Effector CD8-positive, alpha-beta T cell (primary cell): ENCODE results near the gene MBD6.
"Not testable (repeated sequence)": the region's sequence is repeated elsewhere in the genome, so short reads cannot be mapped to it uniquely, and the experiment has no call there.

Experiments
- DNase-seq: peaks from one replicate; lab custom pipeline; 2025; lab: John Stamatoyannopoulos, UW

MBD6 gene

DNA sequence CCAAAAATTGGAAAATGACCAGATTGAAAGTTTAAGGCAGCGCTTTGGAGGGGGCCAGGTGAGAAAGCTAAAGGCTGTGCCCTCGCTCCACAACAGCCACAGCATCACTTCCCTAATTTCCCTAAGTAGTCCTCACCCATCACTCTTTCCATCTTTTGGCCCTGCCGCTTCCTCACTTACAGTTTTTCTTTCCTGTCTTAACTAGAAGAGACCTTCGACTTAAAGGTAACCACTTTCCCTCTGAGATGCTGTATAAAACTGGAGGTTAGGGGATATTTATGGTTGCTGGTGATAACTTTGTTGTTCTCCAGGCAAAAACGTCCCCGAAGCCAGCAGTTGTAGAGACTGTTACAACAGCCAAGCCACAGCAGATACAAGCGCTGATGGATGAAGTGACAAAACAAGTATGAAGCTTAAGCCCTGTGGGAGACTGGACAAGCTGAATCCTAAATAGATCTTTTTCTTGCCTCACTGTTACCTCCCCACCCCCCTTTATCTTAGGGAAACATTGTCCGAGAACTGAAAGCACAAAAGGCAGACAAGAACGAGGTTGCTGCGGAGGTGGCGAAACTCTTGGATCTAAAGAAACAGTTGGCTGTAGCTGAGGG lies 6.6 kb upstream of the MBD6 start:
- DNase-seq = no peak

DNA sequence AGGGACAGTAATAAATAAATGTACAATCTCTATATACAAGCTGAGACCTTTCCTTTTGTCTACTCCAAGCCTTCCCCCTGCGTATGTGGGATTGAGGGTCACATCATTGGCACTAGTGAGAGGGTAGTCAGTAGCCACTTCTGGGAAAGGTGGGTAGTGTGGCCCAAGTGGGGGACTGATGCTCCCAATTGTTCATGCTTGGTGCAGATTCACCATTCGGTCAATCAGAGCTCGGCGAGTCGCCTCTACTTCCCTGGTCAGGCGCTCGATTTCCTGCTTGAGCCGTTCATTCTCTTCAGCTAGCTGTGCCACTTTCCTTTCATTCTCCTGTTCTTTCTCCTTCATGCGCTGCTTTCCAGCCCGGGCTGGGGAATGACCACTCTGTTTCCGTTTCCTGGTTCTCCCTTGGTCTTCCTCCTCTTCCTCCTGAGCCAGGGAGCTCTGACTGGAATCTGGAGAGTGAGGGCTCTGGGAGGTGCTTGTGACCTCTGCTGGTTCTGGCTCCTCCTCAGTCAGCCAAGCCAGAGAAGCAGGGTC lies 5.9 kb upstream of the MBD6 start:
- no peak for DNase-seq

DNA sequence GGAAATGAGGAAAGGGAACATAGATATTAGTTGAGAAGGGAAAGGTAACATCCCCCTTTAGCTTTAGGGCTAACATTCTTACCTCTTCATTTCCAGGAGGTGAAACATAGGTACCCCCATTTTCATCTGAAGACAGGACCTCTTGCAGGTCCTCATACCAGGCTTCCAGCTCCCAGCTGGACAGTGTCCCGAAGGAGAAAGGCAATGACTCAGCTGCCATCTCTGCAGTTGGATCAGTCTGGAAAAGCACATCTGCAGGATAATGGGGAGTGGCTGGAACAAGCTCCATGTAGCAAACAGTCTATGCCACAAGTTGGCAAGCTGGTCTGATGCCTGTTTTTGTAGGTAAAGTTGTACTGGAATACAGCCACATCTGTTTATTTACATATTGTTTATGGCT lies 5.4 kb upstream of the MBD6 start:
- no peak for DNase-seq

DNA sequence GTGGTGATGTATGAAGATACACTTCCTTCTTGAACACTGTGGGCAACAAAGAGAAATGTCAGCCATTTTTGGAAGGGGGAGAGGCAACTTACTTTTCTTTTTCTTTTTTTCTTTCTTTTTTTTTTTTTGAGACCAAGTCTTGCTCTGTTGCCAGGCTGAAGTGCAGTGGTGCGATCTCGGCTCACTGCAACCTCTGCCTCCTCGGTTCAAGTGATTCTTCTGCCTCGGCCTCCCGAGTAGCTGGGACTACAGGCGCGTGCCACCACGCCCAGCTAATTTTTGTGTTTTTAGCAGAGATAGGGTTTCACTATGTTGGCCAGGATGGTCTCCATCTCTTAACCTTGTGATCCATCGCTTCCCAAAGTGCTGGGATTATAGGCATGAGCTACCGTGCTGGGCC lies 4.9 kb upstream of the MBD6 start:
- not testable (repeated sequence) for DNase-seq

DNA sequence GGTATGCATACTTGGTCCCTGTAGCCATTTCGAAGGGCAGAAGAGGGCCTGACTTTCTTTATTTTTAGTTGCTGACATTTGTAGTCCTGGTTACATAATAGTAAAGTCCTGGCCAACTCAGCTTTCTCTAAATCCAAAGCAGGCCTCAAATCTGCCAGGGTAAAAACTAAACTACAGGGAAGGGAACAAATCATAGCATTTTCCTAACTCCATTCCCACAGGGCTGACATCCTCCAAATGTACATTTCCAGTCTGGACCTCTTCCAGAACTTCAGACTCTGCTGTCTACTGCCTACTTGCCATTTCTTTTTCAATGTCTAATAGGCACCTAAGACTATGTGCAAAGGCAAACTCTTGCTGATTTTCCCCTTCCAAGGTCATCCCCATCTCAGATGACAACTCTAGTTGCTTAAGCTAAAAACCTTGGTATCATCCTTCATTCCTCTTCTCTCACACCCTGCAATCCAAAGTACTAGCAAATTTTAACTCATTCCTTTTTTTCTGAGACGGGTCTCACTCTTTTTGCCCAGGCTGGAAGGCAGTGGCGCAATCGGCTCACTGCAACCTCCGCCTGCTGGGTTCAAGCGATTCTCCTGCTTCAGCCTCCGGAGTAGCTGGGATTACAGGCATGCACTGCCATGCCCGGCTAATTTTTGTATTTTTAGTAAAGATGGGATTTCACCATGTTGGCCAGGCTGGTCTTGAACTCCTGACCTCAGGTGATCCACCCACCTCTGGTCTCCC lies 4.3 kb upstream of the MBD6 start:
- DNase-seq = no peak

DNA sequence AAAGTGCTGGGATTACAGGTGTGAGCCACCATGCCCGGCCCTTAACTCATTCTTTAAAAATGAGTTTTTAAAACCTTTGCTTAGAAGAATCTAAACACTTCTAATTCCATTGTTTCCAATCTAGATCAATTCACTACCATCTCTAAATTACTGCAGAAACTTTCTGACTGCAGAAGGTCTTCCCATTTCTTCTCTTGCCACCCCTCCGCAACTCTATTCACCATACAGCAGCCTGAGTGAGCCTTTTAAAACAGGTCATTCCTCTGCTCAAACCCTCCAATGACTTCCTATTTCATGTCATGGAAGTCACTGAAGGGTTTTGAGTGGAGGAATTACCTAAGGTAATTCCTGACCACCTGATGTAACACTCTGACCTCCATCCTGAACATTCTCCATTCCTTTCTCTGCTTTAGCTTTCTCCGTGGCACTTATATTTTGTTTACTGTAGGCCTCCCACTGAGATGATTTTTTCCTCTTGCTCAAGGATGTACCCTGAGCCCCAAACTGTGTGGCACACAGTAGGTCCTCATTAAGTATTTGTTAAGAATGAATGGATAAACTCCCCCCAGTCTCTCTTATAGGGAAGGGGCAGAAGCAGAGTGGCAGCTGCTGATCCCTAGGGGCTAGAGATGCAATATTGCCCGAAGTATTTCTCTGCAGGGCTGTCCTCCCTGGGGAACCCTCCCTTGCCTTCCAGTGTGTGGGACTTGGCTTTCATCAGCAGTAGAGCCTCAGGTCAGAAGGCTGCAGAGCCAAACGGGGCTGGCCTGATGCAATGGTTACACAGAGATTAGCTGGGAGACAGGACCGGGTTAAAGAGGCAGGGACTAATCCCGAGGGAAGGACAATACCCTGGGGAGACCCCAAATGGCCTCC lies 3.5 kb upstream of the MBD6 start:
- no peak for DNase-seq

DNA sequence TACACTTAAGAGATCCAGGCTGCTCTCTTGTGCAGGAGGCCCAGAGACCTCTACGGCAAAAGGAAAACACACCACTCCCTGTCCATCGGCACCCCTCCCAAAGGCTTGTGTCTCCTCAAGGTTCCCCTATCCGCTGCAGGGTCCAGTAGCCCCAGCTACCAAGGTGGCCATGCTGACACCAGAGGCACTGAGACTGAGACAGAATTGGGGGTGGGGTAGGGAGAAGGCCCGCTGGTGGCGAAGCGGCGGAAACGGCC lies 2.9 kb upstream of the MBD6 start:
- DNase-seq = peak; percentile 15

DNA sequence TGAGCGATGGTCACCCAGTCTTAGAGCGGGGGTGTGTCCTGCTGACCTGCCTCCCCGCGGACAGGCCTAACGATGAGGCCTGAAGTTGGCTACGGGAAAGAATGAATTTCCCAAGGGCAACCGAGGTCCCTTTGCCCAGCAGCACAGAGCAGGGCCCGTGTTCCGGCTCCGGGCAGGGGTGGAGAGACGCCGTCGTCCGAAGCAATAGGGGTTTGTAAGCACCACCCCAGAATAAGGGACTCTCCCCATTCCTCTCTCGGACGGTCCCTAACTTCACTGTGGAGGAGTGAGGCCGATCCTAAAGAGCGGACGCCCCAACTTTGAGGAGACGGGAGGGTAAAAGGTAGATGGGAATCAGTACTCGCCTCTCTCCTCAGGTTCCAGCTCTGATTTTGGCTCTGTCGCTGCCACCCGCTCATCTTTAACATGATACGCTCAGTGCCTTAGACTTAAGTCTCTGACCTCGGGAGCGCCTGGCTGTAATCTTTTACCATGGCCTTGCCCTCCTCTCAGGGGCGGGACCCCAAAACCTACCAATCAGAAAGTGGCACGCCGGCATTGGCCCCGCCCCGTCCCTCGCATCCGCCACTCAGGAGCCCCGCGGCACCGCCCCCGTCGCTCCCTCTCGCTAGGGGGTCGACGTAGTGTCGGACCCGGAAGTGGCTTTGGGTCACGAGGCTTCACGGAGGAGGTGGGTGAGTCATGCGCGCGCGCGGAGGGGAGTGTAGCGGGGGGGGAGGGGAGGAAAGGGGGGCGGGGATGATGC lies 2.4 kb upstream of the MBD6 start, which contains the start of gene DDIT3:
DDIT3 (minus strand) TSS at position 462 of the 766 bp plus-strand sequence. CDS start 3,108 bp downstream, outside the sequence.
- peak; percentile 99 for DNase-seq

DNA sequence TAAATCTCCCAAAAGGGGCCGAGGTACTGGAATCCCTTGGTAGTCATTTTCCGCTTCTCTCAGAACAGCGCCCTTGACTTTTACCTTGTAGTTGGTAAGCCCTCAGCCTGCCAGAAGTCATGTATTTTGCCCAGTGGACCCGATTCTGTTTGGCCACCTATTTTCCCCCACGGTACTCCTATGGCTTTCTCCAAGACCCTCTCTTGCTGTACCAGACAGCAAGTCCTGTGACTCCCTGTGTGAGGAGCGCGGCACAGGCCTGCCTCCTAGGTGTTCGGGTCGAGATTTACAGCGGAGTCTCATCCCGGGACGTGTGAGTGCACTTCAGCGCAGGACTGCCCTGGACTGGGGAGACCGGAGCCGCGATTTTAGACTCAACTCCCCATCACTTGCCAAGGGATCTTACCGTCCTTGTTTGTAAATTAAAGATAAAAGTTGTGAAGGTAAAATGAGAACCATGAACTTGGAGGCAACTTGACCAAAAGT lies 1.1 kb upstream of the MBD6 start:
- no peak for DNase-seq

DNA sequence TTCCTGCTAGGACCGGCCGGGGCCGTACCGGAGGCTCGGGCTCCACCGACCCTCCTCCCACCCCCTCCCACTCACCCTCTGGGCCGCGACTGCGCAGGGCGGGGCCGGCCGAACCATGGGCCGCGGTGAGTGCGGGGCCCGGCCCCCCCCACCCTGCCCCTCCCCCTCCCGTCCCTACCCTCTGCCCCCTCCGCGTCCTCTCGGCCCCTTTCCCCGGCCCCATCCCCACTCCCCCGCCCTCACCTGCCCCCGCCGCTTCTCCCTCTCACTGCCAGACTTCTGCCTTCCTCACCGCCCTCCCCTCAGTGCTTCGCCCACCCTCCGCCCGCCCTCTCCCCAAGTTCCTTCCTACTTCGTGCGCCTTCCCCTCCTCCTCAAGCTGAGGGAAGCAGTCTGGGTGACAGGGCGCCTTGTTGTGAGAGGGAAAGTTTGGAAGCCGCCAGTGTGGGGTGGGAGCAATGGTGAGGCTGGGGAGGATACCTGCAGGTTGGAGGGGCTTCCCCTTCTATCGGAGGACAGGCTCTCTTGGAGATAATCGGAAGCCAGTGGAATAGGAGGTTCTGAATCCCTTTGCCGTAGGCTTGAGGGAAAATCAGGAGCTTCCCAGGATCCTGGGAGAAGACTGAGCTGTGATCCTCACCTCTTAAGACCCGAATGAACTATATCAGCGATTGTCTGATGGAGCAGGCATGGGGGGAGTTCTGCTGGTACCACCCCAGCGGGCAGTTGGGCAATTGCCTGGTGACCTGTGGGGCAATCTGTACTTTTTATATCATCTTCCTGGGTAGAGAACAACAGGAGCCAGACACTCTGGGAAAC lies 472 bp downstream of the MBD6 start:
- DNase-seq = peak; percentile 55

DNA sequence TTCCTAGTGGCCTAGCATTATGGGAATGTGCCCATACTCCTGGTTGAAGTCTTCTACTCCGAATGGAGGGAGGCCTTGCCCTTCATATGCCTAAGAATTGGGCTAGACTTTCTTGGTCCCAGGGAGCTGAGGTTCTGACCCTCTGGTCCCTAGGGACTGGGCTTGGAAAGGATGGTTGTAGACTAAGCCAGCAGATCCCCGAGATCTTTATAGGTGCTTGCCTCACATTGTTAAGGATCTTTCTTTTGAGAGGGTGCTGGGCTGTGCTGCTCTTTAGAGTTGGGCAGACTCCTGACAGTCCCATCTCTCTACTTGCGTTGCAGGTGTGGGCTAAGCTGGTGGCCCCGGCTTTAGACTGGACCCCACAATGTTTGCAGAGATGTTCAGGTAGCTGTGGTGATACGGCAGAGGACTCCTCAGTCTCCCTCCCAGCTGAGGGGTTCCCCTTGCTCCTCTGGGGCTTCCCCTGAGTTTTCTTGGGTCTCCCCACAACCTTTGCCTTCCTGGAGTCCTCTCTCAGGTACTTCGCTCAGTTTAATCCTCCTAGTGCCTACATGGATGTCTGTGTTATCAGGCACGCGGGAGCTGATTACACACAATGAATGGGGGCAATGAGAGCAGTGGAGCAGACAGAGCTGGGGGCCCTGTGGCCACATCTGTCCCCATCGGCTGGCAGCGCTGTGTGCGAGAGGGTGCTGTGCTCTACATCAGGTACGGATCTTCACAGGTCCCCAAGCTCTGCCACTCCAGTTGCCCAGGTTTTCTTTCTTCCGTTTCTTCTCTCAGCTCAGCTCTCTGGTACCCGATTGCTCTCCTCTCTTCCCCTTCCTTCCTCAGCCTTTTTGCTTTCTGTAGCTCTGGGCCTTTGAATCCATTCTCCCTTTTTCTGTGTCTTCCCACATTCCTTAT lies 1.3 kb downstream of the MBD6 start:
- DNase-seq = peak; percentile 9

DNA sequence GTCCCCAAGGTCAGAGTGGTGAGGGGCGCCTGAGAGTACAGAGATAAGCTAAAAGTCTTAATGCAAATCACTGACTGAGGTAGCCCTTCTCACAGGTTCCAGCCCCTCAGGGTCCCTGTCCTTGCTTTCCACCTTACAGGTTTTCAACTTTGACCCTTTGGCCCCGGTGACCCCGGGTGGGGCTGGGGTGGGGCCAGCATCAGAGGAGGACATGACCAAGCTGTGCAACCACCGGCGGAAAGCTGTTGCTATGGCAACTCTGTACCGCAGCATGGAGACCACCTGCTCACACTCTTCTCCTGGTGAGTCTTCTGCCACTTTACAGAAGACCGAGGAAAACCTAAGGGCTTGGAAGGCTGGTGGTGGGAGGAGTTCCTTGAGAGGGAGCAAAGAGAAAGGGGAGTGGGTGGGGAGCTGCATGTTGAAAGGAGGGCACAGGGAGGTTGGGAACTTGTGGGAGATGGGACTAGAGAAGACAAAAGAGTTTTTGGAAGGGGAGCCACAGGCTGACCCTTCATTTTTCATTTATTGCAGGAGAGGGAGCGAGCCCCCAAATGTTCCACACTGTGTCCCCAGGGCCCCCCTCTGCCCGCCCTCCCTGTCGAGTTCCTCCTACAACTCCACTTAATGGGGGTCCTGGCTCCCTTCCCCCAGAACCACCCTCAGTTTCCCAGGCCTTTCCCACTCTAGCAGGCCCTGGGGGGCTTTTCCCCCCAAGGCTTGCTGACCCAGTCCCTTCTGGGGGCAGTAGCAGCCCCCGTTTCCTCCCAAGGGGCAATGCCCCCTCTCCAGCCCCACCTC lies 2.4 kb downstream of the MBD6 start:
- no peak for DNase-seq

DNA sequence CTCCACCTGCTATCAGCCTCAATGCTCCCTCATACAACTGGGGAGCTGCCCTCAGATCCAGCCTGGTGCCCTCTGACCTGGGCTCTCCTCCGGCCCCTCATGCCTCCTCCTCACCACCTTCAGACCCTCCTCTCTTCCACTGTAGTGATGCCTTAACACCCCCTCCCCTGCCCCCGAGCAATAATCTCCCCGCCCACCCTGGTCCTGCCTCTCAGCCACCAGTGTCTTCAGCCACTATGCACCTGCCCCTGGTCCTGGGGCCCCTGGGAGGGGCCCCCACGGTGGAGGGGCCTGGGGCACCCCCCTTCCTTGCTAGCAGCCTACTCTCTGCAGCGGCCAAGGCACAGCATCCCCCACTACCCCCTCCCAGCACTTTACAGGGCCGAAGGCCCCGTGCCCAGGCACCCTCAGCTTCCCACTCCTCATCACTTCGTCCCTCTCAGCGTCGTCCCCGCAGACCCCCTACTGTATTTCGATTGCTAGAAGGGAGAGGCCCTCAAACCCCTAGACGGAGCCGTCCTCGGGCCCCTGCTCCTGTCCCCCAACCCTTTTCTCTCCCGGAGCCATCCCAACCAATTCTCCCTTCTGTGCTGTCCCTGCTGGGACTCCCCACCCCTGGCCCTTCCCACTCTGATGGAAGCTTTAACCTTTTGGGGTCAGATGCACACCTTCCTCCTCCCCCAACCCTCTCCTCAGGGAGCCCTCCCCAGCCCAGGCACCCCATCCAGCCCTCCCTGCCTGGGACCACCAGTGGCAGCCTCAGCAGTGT lies 3.2 kb downstream of the MBD6 start:
- no peak for DNase-seq

DNA sequence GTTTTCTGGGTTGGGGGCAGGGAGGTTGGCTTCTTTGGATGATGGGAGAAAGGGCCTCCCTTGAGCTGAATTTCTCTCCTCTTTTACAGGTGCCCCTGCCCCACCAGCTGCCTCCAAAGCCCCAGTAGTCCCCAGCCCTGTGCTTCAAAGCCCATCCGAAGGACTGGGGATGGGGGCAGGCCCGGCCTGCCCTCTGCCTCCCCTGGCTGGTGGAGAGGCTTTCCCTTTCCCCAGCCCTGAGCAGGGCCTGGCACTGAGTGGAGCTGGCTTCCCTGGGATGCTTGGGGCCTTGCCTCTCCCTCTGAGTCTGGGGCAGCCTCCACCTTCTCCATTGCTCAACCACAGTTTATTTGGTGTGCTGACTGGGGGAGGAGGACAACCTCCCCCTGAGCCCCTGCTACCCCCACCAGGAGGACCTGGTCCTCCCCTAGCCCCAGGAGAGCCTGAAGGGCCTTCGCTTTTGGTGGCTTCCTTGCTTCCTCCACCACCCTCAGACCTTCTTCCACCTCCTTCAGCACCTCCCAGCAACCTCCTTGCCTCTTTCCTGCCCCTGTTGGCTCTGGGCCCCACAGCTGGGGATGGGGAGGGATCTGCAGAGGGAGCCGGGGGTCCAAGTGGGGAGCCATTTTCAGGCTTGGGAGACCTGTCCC lies 4.0 kb downstream of the MBD6 start:
- no peak for DNase-seq

DNA sequence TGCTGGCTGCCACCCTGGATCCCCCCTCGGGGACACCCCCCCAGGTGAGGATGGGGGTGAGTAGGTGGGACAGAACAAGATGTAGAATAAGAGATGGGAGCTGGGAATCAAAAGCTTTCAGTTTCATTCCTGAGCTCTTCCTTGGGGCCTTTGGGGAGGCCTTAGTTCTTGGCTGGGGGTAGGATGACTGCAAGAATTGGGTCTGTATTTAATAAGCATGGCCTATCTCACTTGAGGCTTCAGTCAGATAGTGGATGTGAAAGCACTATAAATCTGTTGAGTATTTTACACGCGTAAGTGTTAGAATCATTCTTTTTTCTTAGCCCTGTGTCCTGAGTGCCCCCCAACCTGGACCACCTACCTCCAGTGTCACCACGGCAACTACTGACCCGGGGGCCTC lies 4.6 kb downstream of the MBD6 start:
- no peak for DNase-seq

DNA sequence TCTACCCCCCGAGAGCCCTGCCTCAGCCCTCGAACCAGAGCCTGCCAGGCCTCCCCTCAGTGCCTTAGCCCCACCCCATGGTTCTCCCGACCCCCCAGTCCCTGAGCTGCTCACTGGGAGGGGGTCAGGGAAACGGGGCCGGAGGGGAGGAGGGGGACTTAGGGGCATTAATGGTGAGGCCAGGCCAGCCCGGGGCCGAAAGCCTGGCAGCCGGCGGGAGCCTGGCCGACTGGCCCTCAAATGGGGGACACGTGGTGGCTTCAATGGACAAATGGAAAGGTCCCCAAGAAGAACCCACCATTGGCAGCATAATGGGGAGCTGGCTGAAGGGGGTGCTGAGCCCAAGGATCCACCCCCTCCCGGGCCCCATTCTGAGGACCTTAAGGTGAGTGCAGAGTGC lies 5.6 kb downstream of the MBD6 start:
- no peak for DNase-seq

DNA sequence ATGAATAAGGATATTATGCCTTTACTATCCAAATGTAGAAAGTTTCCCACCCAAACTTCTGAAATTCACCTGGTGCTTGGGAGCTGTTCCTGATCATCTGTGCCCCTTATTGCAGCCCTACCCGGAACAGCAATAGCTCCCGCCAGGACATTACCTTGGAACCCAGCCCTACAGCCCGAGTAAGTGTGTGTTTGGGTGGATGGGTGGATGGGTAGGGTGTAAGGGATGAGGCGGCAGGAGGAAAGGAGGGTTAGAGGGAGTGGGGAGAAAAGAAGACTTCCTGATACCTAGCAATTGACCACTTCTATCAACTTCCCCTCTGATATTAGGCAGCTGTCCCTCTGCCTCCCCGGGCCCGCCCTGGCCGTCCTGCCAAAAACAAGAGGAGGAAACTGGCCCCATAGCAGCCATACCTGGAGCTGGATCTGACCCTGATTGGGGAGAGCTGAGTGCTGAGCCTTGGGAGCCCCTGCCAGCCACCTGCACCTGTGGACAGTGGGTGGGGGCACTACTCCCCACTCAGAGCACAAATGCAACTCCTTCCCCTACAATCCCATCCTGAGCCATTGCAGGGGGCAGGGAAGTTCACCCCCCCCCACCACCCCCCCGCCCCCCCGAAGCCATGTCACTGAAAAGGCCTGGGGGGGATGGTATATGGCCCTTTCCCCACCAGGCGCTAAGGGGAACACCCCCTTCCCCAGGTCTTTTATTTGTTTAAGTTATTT lies 6.4 kb downstream of the MBD6 start:
- no peak for DNase-seq
